HepG2 (cell line): ENCODE measurements around the gene HOXD8. TPM values are rescaled to one million over a fixed set of nuclear protein-coding genes. Genes with fewer than 3 reads are reported as not detected.

ENCODE experiments used
- ARNTL ChIP-seq: sonication (generic); formaldehyde crosslinking; IDR thresholded peaks from 2 replicates; pipeline ENCODE4 v1.4.0; 2020; ENCODE audit warnings: mild to moderate bottlenecking, missing genetic modification reagents
- CENPX ChIP-seq: sonication (generic); formaldehyde crosslinking; IDR thresholded peaks from 2 replicates; pipeline ENCODE4 v1.9.0; 2021; ENCODE audit warnings: mild to moderate bottlenecking, missing genetic modification reagents, moderate library complexity
- HES4 ChIP-seq: sonication (generic); formaldehyde crosslinking; IDR thresholded peaks from 2 replicates; pipeline ENCODE4 v1.9.0; 2021; ENCODE audit warnings: mild to moderate bottlenecking, missing genetic modification reagents, borderline replicate concordance
- HMGXB3 ChIP-seq: sonication (generic); formaldehyde crosslinking; IDR thresholded peaks from 2 replicates; pipeline ENCODE4 v1.4.0; 2020; ENCODE audit warnings: missing genetic modification reagents, borderline replicate concordance
- NR2F6 ChIP-seq, 2 experiments: IDR thresholded peaks; 2 replicates each; pipeline ENCODE4 v1.6.1; 2016; ENCODE audit warnings: antibody characterized with exemption in 1 of 2, mild to moderate bottlenecking in 1 of 2
- PCBP2 ChIP-seq: fragments of 200-400 bp; formaldehyde crosslinking; optimal IDR thresholded peaks from 2 replicates; pipeline ENCODE3; 2018; ENCODE audit warnings: low read length, low read depth; ENCODE audit not compliant: poor library complexity, severe bottlenecking
- RAD21 ChIP-seq: fragments of 450-650 bp; formaldehyde crosslinking; IDR thresholded peaks from 2 replicates; pipeline ENCODE4 v1.5.0; 2020; ENCODE audit warnings: mild to moderate bottlenecking
- RAD51 ChIP-seq: fragments of 450-650 bp; IDR thresholded peaks from 2 replicates; pipeline ENCODE4 v1.6.1; 2016; ENCODE audit warnings: borderline replicate concordance
- RELA ChIP-seq: sonication (generic); formaldehyde crosslinking; IDR thresholded peaks from 2 replicates; pipeline ENCODE4 v1.4.0; 2020; ENCODE audit warnings: missing genetic modification reagents
- TFAP4 ChIP-seq: sonication (generic); IDR thresholded peaks from 2 replicates; pipeline ENCODE4 v1.6.1; 2016; ENCODE audit warnings: low read depth, borderline replicate concordance
- TOPORS ChIP-seq: sonication (generic); formaldehyde crosslinking; IDR thresholded peaks from 2 replicates; pipeline ENCODE4 v1.8.0; 2023; ENCODE audit warnings: mild to moderate bottlenecking, missing genetic modification reagents
- ZFP41 ChIP-seq: sonication (generic); formaldehyde crosslinking; IDR thresholded peaks from 2 replicates; pipeline ENCODE4 v1.4.0; 2020; ENCODE audit warnings: mild to moderate bottlenecking, missing genetic modification reagents, borderline replicate concordance
- ZNF280D ChIP-seq: sonication (generic); formaldehyde crosslinking; IDR thresholded peaks from 2 replicates; pipeline ENCODE4 v1.5.1; 2020; ENCODE audit warnings: mild to moderate bottlenecking, missing genetic modification reagents
- ZNF460 ChIP-seq: sonication (generic); formaldehyde crosslinking; IDR thresholded peaks from 2 replicates; pipeline ENCODE4 v1.5.1; 2020; ENCODE audit warnings: missing genetic modification reagents, mild to moderate bottlenecking, borderline replicate concordance
- ZNF567 ChIP-seq: sonication (generic); formaldehyde crosslinking; IDR thresholded peaks from 2 replicates; pipeline ENCODE4 v1.8.1; 2023; ENCODE audit warnings: mild to moderate bottlenecking, missing genetic modification reagents, borderline replicate concordance
- ZNF629 ChIP-seq: sonication (generic); formaldehyde crosslinking; conservative IDR thresholded peaks from 2 replicates; pipeline ENCODE4 v1.5.0; 2020; ENCODE audit warnings: missing genetic modification reagents
- ZNF772 ChIP-seq: sonication (generic); formaldehyde crosslinking; IDR thresholded peaks from 2 replicates; pipeline ENCODE4 v1.5.0; 2020; ENCODE audit warnings: mild to moderate bottlenecking, missing genetic modification reagents
- ZNF790 ChIP-seq: sonication (generic); formaldehyde crosslinking; IDR thresholded peaks from 2 replicates; pipeline ENCODE4 v1.8.0; 2022; ENCODE audit warnings: missing genetic modification reagents, mild to moderate bottlenecking, borderline replicate concordance
- ZNF841 ChIP-seq: sonication (generic); formaldehyde crosslinking; IDR thresholded peaks from 2 replicates; pipeline ENCODE4 v1.8.1; 2023; ENCODE audit warnings: missing genetic modification reagents, borderline replicate concordance
- polyA plus RNA-seq, 8 experiments: library from polyadenylated mRNA; depleted of rRNA in 3 of 8; stranded (reverse) in 7 of 8; unstranded in 1 of 8; fragments of >200 nt; fragmentation: Illumina TruSeq in 4 of 8; extraction: Trizol in 4 of 8; gene quantifications; 2 replicates each; pipeline versions ENCODE4 v1.2.1 to v1.2.3, GENCODE V29; 2011 to 2016; ENCODE audit warnings: low read depth in 4 of 8, missing spikeins in 1 of 8, mixed read lengths in 1 of 8; ENCODE audit not compliant: insufficient read depth in 1 of 8
- total RNA-seq, 5 experiments: library from RNA; depleted of rRNA; stranded (reverse); fragments of >200 nt; fragmentation: Illumina TruSeq; extraction: Trizol; gene quantifications; 2 replicates each; pipeline ENCODE4 v1.2.3, GENCODE V29; 2016; ENCODE audit warnings: low read depth in 1 of 5
- TF ChIP-seq, protein P1 (sequence below): sonication (generic); formaldehyde crosslinking; IDR thresholded peaks from 2 replicates; pipeline ENCODE4 v1.4.0; 2020; ENCODE audit warnings: missing genetic modification reagents, mild to moderate bottlenecking, borderline replicate concordance

Gene HOXD8
- total and polyA plus RNA-seq, 2 of the 13 experiments (the other 11 are each of a cell fraction or from before 2014, with no cell fraction given) = not detected

- no peak for TF ChIP-seq TFAP4
- no peak for TF ChIP-seq PCBP2
- no peak for TF ChIP-seq ZNF841 (CRISPR knock-in tag)
- no peak for TF ChIP-seq ARNTL (CRISPR knock-in tag)
- TF ChIP-seq NR2F6 (IDR thresholded peaks at IDR 0.05) = no peak
- peak; percentile 22; the same call in 1 of the 2 replicates for TF ChIP-seq NR2F6 (CRISPR knock-in tag; IDR thresholded peaks at IDR 0.05)
- 0 out of 2 replicates have a peak, but pooled peaks have one; percentile 27 for TF ChIP-seq HMGXB3
- TF ChIP-seq ZNF460 (CRISPR knock-in tag) = no peak
- TF ChIP-seq ZNF280D (CRISPR knock-in tag) = no peak
- TF ChIP-seq, protein P1, sequence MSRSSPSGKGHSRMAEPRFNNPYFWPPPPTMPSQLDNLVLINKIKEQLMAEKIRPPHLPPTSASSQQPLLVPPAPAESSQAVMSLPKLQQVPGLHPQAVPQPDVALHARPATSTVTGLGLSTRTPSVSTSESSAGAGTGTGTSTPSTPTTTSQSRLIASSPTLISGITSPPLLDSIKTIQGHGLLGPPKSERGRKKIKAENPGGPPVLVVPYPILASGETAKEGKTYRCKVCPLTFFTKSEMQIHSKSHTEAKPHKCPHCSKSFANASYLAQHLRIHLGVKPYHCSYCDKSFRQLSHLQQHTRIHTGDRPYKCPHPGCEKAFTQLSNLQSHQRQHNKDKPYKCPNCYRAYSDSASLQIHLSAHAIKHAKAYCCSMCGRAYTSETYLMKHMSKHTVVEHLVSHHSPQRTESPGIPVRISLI = no peak
- TF ChIP-seq ZFP41 = no peak
- TF ChIP-seq RELA (CRISPR knock-in tag) = no peak
- TF ChIP-seq ZNF629 = no peak
- no peak for TF ChIP-seq CENPX
- TF ChIP-seq TOPORS (CRISPR knock-in tag) = no peak
- no peak for TF ChIP-seq RAD51
- no peak for TF ChIP-seq ZNF790
- TF ChIP-seq ZNF567 (CRISPR knock-in tag) = no peak
- TF ChIP-seq ZNF772 (CRISPR knock-in tag) = peak; percentile 86
- peak; percentile 99 for TF ChIP-seq RAD21 (CRISPR knock-in tag)
- no peak for TF ChIP-seq HES4 (CRISPR knock-in tag)
Measured at GRCh38 chr2:176096986-176097819, 32.3 kb upstream of the HOXD8 start (continued).
